ENCODE data around the gene PIP4K2B.

DNA sequence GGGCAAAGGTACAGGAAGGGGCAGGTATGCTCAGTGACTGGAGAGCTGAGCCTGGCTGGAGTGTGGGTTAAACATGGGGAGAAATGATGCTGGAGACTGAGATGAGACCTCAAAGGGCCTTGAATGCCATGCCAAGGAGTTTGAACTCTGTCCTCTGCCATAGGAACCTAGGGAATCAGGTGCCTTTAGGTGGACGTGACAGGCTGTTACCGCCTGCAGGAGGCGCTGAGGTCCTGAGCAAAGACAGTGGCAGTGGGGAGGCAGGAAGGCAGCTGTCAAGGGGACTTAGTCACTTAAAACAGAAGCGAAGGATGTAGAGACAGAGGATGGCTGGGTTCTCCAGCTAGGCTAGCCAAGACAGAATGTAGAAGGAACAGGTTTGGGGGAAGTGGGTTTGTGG, 37.7 kb downstream of the PIP4K2B start:
- TF ChIP-seq, protein P1, sequence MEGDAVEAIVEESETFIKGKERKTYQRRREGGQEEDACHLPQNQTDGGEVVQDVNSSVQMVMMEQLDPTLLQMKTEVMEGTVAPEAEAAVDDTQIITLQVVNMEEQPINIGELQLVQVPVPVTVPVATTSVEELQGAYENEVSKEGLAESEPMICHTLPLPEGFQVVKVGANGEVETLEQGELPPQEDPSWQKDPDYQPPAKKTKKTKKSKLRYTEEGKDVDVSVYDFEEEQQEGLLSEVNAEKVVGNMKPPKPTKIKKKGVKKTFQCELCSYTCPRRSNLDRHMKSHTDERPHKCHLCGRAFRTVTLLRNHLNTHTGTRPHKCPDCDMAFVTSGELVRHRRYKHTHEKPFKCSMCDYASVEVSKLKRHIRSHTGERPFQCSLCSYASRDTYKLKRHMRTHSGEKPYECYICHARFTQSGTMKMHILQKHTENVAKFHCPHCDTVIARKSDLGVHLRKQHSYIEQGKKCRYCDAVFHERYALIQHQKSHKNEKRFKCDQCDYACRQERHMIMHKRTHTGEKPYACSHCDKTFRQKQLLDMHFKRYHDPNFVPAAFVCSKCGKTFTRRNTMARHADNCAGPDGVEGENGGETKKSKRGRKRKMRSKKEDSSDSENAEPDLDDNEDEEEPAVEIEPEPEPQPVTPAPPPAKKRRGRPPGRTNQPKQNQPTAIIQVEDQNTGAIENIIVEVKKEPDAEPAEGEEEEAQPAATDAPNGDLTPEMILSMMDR (IDR thresholded peaks at IDR 0.05): no peak
- no peak for TF ChIP-seq POLR2A (IDR thresholded peaks at IDR 0.05)

Measured in body of pancreas (tissue), 4 donors.